Stimulated activated CD4-positive, alpha-beta T cell treated with anti-CD3 and anti-CD28 coated beads, Interleukin-1b, Interleukin-23, amount 100 ng/mL, for 4 hours (primary cell): ENCODE results near the gene RRP15.

ENCODE experiments used
- DNase-seq, 2 donors: peaks; one replicate each; pipeline ENCODE4 v3.0.0-alpha.2; 2020; ENCODE audit warnings: low read depth in 2 of 2

The RRP15 gene

DNA sequence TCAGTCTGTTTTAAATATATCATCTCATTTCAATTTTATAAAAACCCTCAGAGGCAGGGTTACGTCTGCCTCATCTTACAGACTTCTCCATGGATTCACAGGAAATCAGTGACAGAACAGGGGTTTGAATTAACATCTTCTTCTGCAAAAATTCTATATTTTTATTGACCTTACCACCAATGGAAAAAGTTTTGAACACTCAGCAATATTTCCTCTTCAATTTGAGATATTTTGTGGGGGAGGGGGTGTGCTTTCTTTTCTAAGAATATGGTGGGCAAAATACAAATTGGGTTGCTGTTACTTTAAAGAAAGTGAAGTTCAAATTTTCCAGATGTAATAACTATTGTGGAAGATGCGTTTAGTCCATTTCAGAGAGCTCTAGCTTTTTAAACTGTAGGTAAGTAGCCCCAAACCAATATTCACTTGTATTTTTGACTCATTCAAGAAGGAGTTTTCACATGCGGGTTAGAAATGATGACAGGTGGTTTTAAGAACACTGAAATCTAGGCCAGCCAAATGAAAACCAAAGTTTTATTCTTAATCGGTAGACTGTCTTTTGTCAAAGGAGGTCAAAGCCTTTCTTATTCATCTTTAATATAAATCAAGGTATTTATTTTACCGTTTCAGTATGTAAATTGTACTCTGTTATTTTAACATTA, 77.5 kb downstream of the RRP15 start:
- no peak for DNase-seq

- DNase-seq, result no peak
Measured at GRCh38 chr1:218363141-218363540, 78.0 kb downstream of the RRP15 start.

- no peak for DNase-seq
Measured at GRCh38 chr1:218364028-218364710, 79.1 kb downstream of the RRP15 start.

GRCh38 chr1:218365226-218365999, 80.3 kb downstream of the RRP15 start:
- DNase-seq, result no peak

GRCh38 chr1:218366322-218367052, 81.4 kb downstream of the RRP15 start:
- no peak for DNase-seq

DNA sequence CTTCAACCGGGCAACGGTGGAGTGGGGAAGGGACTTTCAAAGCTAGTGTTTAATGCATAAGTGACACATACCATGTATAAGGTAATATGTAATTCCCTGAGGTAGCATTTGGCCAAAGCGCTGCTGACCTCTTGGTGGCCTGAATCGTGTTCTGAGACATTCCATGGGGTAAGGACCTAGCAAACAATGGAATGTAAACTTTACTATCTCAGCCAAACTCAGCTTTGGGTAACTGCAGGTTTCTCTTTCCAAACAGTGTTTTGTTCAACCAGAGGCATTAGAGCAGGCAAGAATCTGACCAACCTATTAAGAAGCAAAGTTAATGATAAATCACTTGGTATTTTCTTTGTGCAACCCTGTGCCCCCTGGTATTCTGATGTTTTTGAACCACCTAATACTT, 82.0 kb downstream of the RRP15 start:
- no peak for DNase-seq

DNA sequence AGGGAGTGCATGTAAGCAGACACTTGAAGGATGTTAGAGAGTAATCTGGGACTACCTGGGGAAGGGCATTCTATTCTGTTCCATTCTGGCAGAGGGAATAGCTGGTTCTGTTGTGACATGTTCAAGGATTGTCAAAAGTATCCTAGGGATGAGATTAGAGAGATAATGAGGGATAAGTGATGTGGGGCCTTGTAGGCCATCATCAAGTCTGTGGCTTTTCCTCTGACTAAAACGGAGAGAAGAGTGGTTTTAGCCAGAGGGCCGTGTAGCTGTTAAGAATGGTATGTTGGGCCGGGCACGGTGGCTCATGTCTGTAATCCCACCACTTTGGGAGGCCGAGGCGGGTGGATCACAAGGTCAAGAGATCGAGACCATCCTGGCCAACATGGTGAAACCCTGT, 83.6 kb downstream of the RRP15 start:
- no peak for DNase-seq

DNA sequence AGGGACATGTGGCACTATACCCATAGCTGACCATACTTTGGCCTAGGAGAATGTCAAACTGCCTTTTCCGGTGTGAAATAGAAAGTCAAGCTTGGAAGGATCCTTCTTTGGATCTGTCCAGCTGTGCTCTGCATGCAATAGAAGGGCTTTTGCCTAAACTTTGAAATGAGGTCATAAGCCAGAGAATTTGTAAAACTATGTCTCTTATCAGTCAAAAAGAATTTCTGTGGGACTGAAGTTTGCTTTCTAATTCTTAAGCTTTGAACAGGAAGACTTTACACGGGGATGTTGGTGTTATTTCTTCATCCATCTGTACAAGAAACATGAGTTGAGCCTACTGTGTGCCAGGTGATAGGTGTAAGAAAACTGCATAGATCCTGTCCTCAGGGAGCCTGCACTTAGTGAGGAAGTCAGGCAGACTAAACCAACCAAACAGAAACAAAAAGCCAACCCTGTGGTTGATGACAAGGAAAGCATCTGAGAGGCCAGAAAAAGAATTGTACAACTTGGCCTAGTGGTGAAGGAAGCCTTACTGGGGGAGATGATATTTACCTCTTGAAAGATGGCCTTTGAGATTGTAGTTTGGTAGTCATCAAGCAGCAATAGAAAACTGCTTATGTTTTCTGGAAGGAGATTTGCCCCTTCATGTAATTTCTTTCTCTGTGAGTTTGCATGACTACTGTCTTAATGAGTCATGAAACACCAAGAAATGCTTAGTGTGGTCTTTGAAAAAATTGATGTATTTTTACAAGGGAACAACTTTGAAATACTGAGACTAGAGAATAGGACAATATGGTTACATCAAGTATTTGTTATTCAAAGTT, 84.8 kb downstream of the RRP15 start:
- no peak for DNase-seq

GRCh38 chr1:218371927-218372672, 87.0 kb downstream of the RRP15 start:
- no peak for DNase-seq

- DNase-seq, result no peak
Measured at GRCh38 chr1:218374401-218375353, 89.6 kb downstream of the RRP15 start.

DNA sequence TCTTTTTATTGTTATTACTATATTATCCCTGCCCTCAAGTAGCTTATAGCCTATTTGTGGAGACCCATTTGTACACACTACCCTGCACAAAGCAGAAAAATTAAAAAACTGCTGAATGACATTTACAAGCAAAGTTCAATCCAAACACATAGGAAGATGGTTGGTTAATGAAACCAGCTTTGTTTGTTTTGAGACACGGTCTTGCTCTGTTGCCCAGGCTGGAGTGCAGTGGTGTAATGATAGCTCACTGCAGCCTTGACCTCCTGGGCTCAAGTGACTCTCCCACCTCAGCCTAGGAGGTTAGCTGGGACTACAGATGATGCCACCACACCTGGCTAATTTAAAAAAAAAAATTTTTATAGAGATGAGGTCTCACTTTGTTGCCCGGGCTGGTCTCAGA, 91.6 kb downstream of the RRP15 start:
- no peak for DNase-seq

DNA sequence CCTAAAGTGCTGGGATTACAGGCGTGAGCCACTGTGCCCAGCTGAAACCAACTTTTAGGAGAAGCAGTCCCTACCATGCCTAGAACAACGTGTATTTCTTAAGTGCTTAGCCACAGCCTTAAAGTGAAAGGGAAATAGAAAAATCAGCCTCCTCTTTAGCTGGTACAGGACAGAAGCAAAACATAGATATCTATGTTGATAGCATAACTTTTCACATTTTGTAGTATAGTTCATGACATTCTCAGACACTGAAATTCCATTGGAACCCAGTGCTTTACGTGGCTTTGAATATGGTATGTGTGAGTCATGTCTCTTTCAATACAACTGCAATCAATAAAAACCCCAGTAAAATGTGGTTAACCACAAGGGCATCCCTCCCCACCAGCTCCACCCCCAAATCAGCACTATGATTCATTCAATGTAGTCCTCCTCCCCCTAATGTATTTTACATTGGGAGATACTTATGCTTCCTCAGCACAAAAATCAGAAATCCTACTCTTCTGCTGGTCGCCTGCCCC, 92.1 kb downstream of the RRP15 start:
- peak; percentile 25 to 32 for DNase-seq

DNA sequence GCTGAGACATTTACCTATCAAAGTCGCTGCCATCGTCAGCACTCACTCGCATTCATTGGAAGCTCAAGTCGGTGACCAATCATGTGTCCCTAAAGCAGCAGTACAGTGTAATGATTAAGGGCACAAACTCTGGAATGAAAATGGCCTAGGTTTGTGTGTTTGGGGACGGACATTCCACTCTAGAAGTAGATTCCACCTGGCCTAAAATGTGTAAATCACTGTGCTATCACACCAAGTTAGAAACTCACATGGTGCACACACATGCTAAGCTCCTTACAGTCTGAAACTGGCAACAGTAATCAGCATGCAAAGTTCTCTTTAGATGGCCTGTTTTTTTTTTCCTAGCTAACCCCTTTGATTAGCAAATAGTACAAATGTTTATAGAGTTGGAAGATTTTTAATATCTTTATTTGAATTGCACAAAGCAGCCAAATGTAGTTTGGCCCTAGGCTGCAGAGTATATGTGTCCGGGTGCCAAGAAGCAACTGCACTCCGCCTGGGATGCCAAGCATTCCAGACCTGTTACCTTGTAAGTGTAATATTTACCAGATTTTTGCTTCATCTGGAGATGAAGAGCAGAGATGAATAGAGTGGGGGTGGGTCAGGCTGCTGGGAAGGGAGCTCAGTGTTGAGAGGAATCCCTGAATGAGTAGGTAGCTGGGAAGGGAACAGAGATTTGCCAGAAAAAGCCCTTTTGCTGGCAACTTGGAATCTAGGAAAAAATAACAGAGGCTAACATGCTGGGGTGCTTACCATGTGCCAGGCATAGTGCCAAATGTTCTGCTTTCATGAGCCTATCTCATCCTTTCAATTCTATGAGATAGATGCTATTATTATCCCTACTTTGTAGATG, 95.3 kb downstream of the RRP15 start:
- DNase-seq, result no peak

GRCh38 chr1:218382261-218382660, 97.2 kb downstream of the RRP15 start:
- no peak for DNase-seq

- no peak for DNase-seq
Measured at GRCh38 chr1:218383051-218383450, 98.0 kb downstream of the RRP15 start.

DNA sequence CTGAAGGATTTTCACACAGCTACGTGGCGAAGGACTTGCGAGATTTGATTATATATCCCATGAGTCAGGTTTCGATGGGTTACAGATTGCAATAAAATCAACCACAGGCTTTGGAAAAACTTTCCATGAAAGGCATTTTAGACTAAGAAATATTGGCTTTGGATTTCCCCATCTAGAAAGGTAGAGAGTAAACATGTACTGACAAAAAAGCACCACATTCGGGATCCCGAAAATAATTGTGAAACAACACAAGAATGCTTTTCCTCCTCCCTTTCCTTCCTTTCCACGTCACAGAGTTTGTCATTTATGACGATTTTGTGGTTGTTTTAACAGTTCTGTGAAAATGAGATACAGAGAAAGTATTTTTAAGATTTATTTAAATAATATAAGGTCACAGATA, 98.6 kb downstream of the RRP15 start:
- no peak for DNase-seq

DNA sequence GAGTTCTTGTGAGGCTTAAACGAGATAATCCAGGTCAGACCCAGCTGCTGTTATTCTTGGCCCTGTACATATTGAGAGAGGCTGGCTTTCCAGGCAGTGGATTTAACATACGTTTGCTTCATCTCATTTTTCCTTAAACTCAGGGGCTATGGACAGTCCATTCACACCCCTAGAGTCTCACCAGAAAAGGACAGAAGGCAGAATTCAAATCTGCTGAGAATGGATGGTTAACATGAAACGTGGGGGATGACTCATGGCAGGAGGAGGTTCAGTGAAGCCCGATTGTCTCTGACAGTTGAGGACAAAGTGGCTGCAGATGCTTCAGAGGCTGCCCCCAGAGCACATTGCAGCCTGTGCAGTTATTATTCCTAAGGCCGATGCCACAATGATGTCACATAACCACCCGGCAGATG, 99.5 kb downstream of the RRP15 start:
- no peak for DNase-seq
